HL-60 (cell line): Measurements from ENCODE around the gene LRRC53.

Experiments
- DNase-seq, 2 experiments: peaks; one replicate each; pipeline ENCODE4 v3.0.0-alpha.2; 2010 to 2020; ENCODE audit warnings: low read depth in 1 of 2, low spot score in 1 of 2
- H3K27ac ChIP-seq: fragments of 250-450 bp; sonication (Bioruptor Pico); replicated peaks from 2 replicates; pipeline ENCODE4 v1.5.1; 2020; ENCODE audit warnings: mild to moderate bottlenecking, moderate library complexity
- H3K27me3 ChIP-seq: fragments of 250-450 bp; sonication (Bioruptor Pico); 2 replicates; pipeline ENCODE4 v1.5.1; 2021; ENCODE audit warnings: mild to moderate bottlenecking, moderate library complexity; ENCODE audit not compliant: insufficient read depth, poor library complexity, severe bottlenecking
- H3K4me3 ChIP-seq: replicated peaks from 2 replicates; pipeline ENCODE4 v1.5.1; 2011; ENCODE audit warnings: mild to moderate bottlenecking, control low read depth, low read length; ENCODE audit not compliant: insufficient read depth
- CTCF ChIP-seq: IDR thresholded peaks from one replicate; pipeline ENCODE4 v1.5.1; 2011; ENCODE audit warnings: low read length, control low read depth, inconsistent platforms; ENCODE audit not compliant: insufficient read depth
- GABPA ChIP-seq: IDR thresholded peaks from 2 replicates; pipeline ENCODE4 v1.6.1; 2012; ENCODE audit warnings: low read depth
- POLR2AphosphoS5 ChIP-seq: IDR thresholded peaks from 2 replicates; pipeline ENCODE4 v1.6.1; 2012; ENCODE audit warnings: low read depth
- SPI1 ChIP-seq: IDR thresholded peaks from 2 replicates; pipeline ENCODE4 v1.6.1; 2012; ENCODE audit warnings: low read depth, mild to moderate bottlenecking, borderline replicate concordance
- TF ChIP-seq, protein P1 (sequence below): IDR thresholded peaks from 2 replicates; pipeline ENCODE4 v1.6.1; 2012; ENCODE audit warnings: low read depth; ENCODE audit not compliant: insufficient replicate concordance

LRRC53 gene

GRCh38 chr1:74434321-74434720 lies 78.1 kb downstream of the LRRC53 start:
- TF ChIP-seq CTCF (no peak), SPI1 (no peak), POLR2AphosphoS5 (no peak), GABPA (no peak)
- TF ChIP-seq, protein P1, sequence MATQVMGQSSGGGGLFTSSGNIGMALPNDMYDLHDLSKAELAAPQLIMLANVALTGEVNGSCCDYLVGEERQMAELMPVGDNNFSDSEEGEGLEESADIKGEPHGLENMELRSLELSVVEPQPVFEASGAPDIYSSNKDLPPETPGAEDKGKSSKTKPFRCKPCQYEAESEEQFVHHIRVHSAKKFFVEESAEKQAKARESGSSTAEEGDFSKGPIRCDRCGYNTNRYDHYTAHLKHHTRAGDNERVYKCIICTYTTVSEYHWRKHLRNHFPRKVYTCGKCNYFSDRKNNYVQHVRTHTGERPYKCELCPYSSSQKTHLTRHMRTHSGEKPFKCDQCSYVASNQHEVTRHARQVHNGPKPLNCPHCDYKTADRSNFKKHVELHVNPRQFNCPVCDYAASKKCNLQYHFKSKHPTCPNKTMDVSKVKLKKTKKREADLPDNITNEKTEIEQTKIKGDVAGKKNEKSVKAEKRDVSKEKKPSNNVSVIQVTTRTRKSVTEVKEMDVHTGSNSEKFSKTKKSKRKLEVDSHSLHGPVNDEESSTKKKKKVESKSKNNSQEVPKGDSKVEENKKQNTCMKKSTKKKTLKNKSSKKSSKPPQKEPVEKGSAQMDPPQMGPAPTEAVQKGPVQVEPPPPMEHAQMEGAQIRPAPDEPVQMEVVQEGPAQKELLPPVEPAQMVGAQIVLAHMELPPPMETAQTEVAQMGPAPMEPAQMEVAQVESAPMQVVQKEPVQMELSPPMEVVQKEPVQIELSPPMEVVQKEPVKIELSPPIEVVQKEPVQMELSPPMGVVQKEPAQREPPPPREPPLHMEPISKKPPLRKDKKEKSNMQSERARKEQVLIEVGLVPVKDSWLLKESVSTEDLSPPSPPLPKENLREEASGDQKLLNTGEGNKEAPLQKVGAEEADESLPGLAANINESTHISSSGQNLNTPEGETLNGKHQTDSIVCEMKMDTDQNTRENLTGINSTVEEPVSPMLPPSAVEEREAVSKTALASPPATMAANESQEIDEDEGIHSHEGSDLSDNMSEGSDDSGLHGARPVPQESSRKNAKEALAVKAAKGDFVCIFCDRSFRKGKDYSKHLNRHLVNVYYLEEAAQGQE, result no peak
- Histone ChIP-seq H3K27me3 (no peaks in the 10 kb centered on the region), H3K27ac (no peak overlapping the region), H3K4me3 (no peak overlapping the region)
- no peak for DNase-seq

GRCh38 chr1:74432325-74432724 lies 80.1 kb downstream of the LRRC53 start:
- DNase-seq, result no peak
- no peaks in the 10 kb centered on the region for H3K27me3 ChIP-seq
- no peak overlapping the region for H3K27ac ChIP-seq
- no peak overlapping the region for H3K4me3 ChIP-seq
- TF ChIP-seq SPI1, result no peak
- TF ChIP-seq POLR2AphosphoS5, result no peak
- TF ChIP-seq GABPA, result no peak
- TF ChIP-seq CTCF, result no peak
- TF ChIP-seq, protein P1, result no peak

GRCh38 chr1:74431531-74431930 lies 80.9 kb downstream of the LRRC53 start:
- no peaks in the 10 kb centered on the region for H3K27me3 ChIP-seq
- TF ChIP-seq POLR2AphosphoS5 (no peak), CTCF (no peak), SPI1 (no peak), GABPA (no peak)
- TF ChIP-seq, protein P1, result no peak
- H3K27ac ChIP-seq, result no peak overlapping the region
- H3K4me3 ChIP-seq, result no peak overlapping the region
- DNase-seq, result no peak
